CD14-positive monocyte (primary cell): ENCODE results near the gene SDHAF1. TPM values are rescaled to one million over a fixed set of nuclear protein-coding genes. Genes with fewer than 3 reads are reported as not detected.

Experiments used
- DNase-seq, 3 donors: peaks; one replicate each; pipeline ENCODE4 v3.0.0-alpha.2; 2011 to 2022
- H2AFZ ChIP-seq: 2 replicates; pipeline ENCODE4 v1.6.0; 2012; ENCODE audit warnings: mild to moderate bottlenecking, low read depth, low read length, inconsistent platforms; ENCODE audit not compliant: insufficient read depth, poor library complexity, severe bottlenecking
- H3K27ac ChIP-seq, 2 donors: 1 replicate in 1 of 2; 2 replicates in 1 of 2; pipeline ENCODE4 v1.5.1; 2012 to 2013; ENCODE audit warnings: low read length in 2 of 2, control low read depth in 1 of 2, inconsistent platforms in 1 of 2, low read depth in 1 of 2, mild to moderate bottlenecking in 1 of 2
- H3K27me3 ChIP-seq, 2 donors: one replicate each; pipeline versions ENCODE4 v1.6.0 to v1.6.1; 2011 to 2013; ENCODE audit warnings: low read length in 2 of 2; ENCODE audit not compliant: control insufficient read depth in 2 of 2, insufficient read depth in 2 of 2
- H3K36me3 ChIP-seq, 2 donors: replicated peaks in 1 of 2; 1 replicate in 1 of 2; 2 replicates in 1 of 2; pipeline versions ENCODE4 v1.5.1 to v1.6.1; 2012 to 2013; ENCODE audit warnings: low read length in 2 of 2, control low read depth in 1 of 2, inconsistent platforms in 1 of 2, mild to moderate bottlenecking in 1 of 2; ENCODE audit not compliant: insufficient read depth in 2 of 2, control insufficient read depth in 1 of 2
- H3K4me1 ChIP-seq, 2 donors: 1 replicate in 1 of 2; 2 replicates in 1 of 2; pipeline versions ENCODE4 v1.5.1 to v1.6.1; 2012 to 2013; ENCODE audit warnings: low read length in 2 of 2, control low read depth in 1 of 2, inconsistent platforms in 1 of 2, mild to moderate bottlenecking in 1 of 2, moderate library complexity in 1 of 2; ENCODE audit not compliant: insufficient read depth in 2 of 2, control insufficient read depth in 1 of 2
- H3K4me2 ChIP-seq: replicated peaks from 2 replicates; pipeline ENCODE3; 2012; ENCODE audit warnings: low read length, moderate library complexity, mild to moderate bottlenecking; ENCODE audit not compliant: poor library complexity, severe bottlenecking; ENCODE audit errors: extremely low read depth
- H3K4me3 ChIP-seq, 3 experiments: fragments of 200-600 bp in 1 of 3; sonication (generic) in 1 of 3; replicated peaks in 1 of 3; 1 replicate in 2 of 3; 2 replicates in 1 of 3; pipeline ENCODE4 v1.5.1; 2011 to 2013; ENCODE audit warnings: low read length in 3 of 3, mild to moderate bottlenecking in 3 of 3, control low read depth in 2 of 3, low read depth in 2 of 3, inconsistent platforms in 1 of 3, moderate library complexity in 1 of 3
- H3K79me2 ChIP-seq: 2 replicates; pipeline ENCODE4 v1.6.0; 2012; ENCODE audit warnings: mild to moderate bottlenecking, control low read depth, inconsistent platforms, low read length, moderate library complexity; ENCODE audit not compliant: insufficient read depth
- H3K9ac ChIP-seq: 2 replicates; pipeline ENCODE4 v1.6.0; 2017; ENCODE audit warnings: low read length, mild to moderate bottlenecking; ENCODE audit not compliant: insufficient read depth, poor library complexity, severe bottlenecking
- H3K9me3 ChIP-seq, 2 donors: replicated peaks in 1 of 2; 1 replicate in 1 of 2; 2 replicates in 1 of 2; pipeline versions ENCODE4 v1.5.1 to v1.6.1; 2012 to 2013; ENCODE audit warnings: low read length in 2 of 2, control low read depth in 1 of 2; ENCODE audit not compliant: control insufficient read depth in 1 of 2, insufficient read depth in 1 of 2
- H4K20me1 ChIP-seq: 2 replicates; pipeline ENCODE4 v1.6.0; 2012; ENCODE audit warnings: mild to moderate bottlenecking, low read length, control low read depth, moderate library complexity; ENCODE audit not compliant: insufficient read depth
- H3K27ac Mint-ChIP-seq, 7 donors: one replicate each; pipeline ENCODE4 v1.8.0; 2020; ENCODE audit warnings: mild to moderate bottlenecking in 7 of 7, mixed read lengths in 7 of 7, moderate library complexity in 6 of 7, inconsistent platforms in 2 of 7
- H3K27me3 Mint-ChIP-seq, 3 donors: one replicate each; pipeline ENCODE4 v1.8.0; 2021 to 2022; ENCODE audit warnings: low read depth in 3 of 3, mild to moderate bottlenecking in 3 of 3, mixed read lengths in 3 of 3, moderate library complexity in 3 of 3, inconsistent platforms in 1 of 3
- H3K36me3 Mint-ChIP-seq, 2 donors: one replicate each; pipeline ENCODE4 v1.8.0; 2020; ENCODE audit warnings: mixed read lengths in 2 of 2, inconsistent platforms in 1 of 2, mild to moderate bottlenecking in 1 of 2
- H3K4me1 Mint-ChIP-seq: one replicate; pipeline ENCODE4 v1.8.0; 2020; ENCODE audit warnings: mild to moderate bottlenecking, mixed read lengths
- H3K4me3 Mint-ChIP-seq, 2 donors: one replicate each; pipeline ENCODE4 v1.8.0; 2020; ENCODE audit warnings: mild to moderate bottlenecking in 2 of 2, mixed read lengths in 2 of 2, moderate library complexity in 1 of 2
- H3K9me3 Mint-ChIP-seq, 7 donors: one replicate each; pipeline ENCODE4 v1.8.0; 2020 to 2022; ENCODE audit warnings: mixed read lengths in 7 of 7, mild to moderate bottlenecking in 6 of 7, moderate library complexity in 6 of 7, inconsistent platforms in 2 of 7
- CTCF ChIP-seq: fragments of 200-600 bp; IDR thresholded peaks from one replicate; pipeline ENCODE4 v1.8.0; 2022; ENCODE audit warnings: antibody characterized with exemption, mild to moderate bottlenecking
- WGBS: methylation state at CpG from one replicate; pipeline ENCODE4 v1.1.5; 2013; ENCODE audit warnings: missing lambda C conversion rate; ENCODE audit not compliant: insufficient coverage; 5-methylcytosine and 5-hydroxymethylcytosine counted together
- intact Hi-C, 2 donors: fragments of 100-400 bp; cut with micrococcal nuclease; formaldehyde crosslinking; loops; one replicate each; pipeline versions ENCODE4 v1.15.0 to v1.15.1; 2023
- polyA plus RNA-seq, 3 donors: library from polyadenylated mRNA; depleted of rRNA in 1 of 3; unstranded in 2 of 3; stranded (reverse) in 1 of 3; fragments of 300-500 nt in 2 of 3; fragments of >200 nt in 1 of 3; fragmentation: Illumina TruSeq in 2 of 3; gene quantifications; 1 replicate in 2 of 3; 2 replicates in 1 of 3; pipeline ENCODE4 v1.2.3, GENCODE V29; 2012 to 2021

SDHAF1 gene
- polyA plus RNA-seq, 3 donors, result 10.4 to 26.9 (median 19.0) TPM

- Histone ChIP-seq H3K4me3 (no peak overlapping the region), H3K9me3 (peaks cover 4 to 9% of the 10 kb centered on the region in 2 donors), H3K4me1 (peaks cover 0 to 9% of the 10 kb centered on the region in 2 donors), H3K36me3 (no peaks in the 10 kb centered on the region), H3K4me2 (no peak overlapping the region), H3K27ac (no peak overlapping the region), H3K79me2 (no peaks in the 10 kb centered on the region), H2AFZ (no peak overlapping the region), H3K9ac (no peak overlapping the region), H4K20me1 (no peaks in the 10 kb centered on the region), H3K27me3 (peaks cover 18 to 38% of the 10 kb centered on the region in 2 donors)
- WGBS, result 22% methylated on average over 10 of the region's 20 CpGs
- Mint-ChIP-seq H3K27ac (no peak overlapping the region), H3K4me1 (peaks cover 10% of the 10 kb centered on the region), H3K9me3 (peaks cover 5 to 23% (median 14%) of the 10 kb centered on the region in 7 donors), H3K4me3 (peak overlapping the region in 1 of 2 donors; percentile 53), H3K27me3 (peaks cover 39 to 58% (median 53%) of the 10 kb centered on the region in 3 donors), H3K36me3 (no peaks in the 10 kb centered on the region)
- no peak for DNase-seq
- intact Hi-C loops, result no loop called here
- TF ChIP-seq CTCF, result no peak
Measured at GRCh38 chr19:35959968-35960320, 35.0 kb upstream of the SDHAF1 start.

DNA sequence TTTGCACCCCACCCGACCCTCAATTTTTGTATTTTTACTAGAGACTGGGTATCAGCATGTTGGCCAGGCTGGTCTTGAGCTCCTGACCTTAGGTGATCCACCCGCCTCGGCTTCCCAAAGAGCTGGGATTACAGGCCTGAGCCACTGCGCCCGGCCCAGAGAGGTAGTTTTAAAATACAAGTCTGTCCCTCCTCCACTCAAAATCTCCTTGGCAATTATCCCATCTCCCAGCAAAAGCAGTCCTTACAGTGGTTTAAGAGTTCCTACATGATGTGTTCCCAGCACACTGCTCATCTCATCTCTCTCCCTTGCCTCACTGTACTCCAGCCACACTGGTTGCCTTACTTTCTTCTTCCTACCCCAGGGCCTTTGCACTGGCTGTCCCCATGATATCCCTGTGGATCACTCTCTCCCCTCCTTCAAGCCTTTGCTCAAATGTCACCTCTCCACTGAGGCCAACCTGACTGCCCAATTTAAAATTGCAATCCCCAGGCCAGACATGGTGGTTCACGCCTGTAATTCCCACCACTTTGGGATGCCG, 34.5 kb upstream of the SDHAF1 start:
- Histone ChIP-seq H4K20me1 (no peaks in the 10 kb centered on the region), H3K27ac (no peak overlapping the region), H3K9ac (no peak overlapping the region), H3K79me2 (no peaks in the 10 kb centered on the region), H3K4me3 (no peak overlapping the region), H3K27me3 (peaks cover 18 to 38% of the 10 kb centered on the region in 2 donors), H3K36me3 (no peaks in the 10 kb centered on the region), H3K9me3 (peaks cover 4 to 9% of the 10 kb centered on the region in 2 donors), H3K4me2 (no peak overlapping the region), H2AFZ (no peak overlapping the region), H3K4me1 (peaks cover 0 to 9% of the 10 kb centered on the region in 2 donors)
- H3K27me3 Mint-ChIP-seq, result peaks cover 39 to 58% (median 53%) of the 10 kb centered on the region in 3 donors
- no peak for DNase-seq
- peak overlapping the region in 1 of 2 donors; percentile 53 for H3K4me3 Mint-ChIP-seq
- H3K36me3 Mint-ChIP-seq, result no peaks in the 10 kb centered on the region
- peaks cover 5 to 23% (median 14%) of the 10 kb centered on the region in 7 donors for H3K9me3 Mint-ChIP-seq
- TF ChIP-seq CTCF, result no peak
- H3K4me1 Mint-ChIP-seq, result peaks cover 7% of the 10 kb centered on the region
- 86% methylated on average over 5 of the region's 7 CpGs for WGBS
- peak overlapping the region in 1 of 7 donors; percentile 64 for H3K27ac Mint-ChIP-seq
- intact Hi-C loops, result no loop called here
